ENCODE data around the gene POLR1D.
A peak's percentile ranks its signal among the peaks of the same experiment; 100 is the strongest.
"Not testable (repeated sequence)": the region's sequence is repeated elsewhere in the genome, so short reads cannot be mapped to it uniquely, and the experiment has no call there.

Gene POLR1D

DNA sequence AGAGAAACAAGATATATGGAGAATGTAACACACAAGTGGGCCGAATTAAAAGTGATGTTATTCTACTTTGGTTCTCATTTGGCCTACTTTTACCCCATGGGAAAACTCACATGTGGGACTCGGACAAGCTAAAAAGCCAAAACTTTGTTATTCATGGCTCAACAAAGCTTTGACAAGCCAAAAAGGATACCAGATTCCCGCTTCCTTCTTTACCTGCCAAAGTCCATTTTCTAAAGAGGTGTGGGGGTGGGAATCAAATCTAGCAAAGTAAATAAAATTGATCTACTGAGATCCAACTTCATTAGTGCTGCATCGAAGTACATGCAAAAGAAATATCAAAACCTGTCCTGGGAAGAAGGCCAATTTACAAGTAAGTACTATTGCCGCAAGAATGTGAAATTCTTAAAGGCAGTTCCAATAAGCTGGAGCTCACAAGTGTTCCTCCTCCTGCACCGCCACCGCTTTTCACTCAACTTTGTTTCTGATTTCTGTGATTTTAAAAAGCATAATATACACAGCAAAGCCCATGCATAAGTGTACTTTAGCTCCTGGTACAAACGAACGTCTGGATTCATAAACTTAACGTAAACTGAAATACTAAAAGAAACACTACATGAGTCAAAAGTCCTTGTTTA is 2.5 kb upstream of the POLR1D start:
- no peak for DNase-seq

DNA sequence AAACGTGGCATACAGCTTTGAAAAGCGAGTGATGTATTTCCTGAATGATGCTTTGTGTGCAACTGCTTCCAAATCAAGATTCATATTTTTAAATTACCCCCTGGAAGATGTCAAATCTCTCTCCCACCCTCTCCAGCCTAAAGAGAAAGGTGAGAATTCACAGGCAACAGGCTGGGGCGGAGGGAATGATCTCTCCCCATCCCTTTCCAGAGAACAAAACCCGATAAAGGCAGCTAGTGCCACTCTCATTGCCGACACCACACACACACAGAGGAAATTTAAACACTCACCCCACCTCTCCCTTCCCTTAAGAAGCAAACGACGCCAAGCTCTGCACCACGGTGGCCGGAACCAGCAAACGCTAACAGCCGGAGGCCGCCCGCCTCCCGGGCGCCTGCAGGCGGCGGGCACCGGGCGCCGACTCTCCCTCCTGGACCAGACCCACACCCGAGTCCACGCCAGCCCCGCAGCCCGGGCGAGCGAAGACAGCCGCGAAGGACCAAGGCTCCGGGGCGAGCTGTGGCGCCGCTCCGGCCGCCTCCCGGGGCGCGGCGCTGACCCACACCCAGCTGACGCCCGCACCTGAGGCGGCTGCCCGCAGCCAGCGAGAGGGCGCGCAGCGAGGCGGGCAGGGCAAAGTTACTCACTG is 1.8 kb upstream of the POLR1D start:
- peak; percentile 70 for DNase-seq

DNA sequence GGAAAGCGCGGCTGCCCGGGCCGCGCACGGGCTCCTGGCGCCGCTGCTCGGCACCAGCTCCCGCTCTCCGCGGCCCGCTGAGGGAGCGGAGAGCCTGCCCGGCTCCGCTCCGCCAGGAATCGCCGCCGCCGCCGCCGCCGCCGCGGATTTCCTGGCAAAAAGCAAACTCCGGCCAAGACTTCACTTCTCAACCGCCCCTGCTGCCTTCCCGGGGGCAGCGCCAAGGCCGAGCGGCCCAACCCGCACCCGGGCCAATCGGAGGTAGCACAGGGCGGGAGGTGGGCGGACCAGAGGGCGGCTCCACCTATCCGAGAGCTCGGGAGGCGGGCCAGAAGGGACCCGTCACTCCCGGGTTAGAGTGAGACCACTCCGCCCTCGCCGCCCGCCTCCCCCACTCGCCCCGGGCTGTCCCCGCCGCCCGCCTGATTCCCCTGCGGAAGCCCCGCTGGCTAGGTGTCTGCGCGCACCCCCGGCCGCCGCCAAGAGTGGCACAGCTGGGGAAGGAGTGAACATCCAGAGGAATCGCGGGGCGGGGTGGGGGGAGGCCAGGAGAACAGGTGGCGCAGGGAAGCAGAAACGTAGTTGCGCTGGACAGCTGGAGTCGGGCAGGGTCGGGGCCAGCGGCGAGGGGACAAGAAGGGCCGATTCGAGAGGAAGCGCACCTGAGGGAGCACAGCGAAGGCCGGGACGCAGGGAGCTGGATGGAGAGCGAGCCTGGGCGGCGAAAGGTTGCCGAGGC is 1.1 kb upstream of the POLR1D start, which contains the start of gene LNX2:
Gene LNX2, minus strand, starts transcription at position 153 of the 739 bp plus-strand sequence. CDS start 38,826 bp downstream, outside the sequence.
- DNase-seq: peak; percentile 98

DNA sequence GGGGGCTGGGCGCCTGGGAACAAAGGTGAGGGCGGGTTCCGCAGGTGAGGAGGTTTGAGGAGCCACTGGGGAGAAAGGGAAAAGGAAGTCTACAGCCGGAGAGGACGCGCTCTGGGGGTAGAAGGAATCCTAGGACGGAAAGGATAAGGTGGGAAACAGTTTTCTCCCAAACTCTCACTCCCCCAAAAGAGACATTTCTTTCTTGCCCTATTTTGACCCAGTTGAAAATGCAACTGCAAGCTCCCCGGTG is 651 bp upstream of the POLR1D start:
- peak; percentile 94 for DNase-seq

DNA sequence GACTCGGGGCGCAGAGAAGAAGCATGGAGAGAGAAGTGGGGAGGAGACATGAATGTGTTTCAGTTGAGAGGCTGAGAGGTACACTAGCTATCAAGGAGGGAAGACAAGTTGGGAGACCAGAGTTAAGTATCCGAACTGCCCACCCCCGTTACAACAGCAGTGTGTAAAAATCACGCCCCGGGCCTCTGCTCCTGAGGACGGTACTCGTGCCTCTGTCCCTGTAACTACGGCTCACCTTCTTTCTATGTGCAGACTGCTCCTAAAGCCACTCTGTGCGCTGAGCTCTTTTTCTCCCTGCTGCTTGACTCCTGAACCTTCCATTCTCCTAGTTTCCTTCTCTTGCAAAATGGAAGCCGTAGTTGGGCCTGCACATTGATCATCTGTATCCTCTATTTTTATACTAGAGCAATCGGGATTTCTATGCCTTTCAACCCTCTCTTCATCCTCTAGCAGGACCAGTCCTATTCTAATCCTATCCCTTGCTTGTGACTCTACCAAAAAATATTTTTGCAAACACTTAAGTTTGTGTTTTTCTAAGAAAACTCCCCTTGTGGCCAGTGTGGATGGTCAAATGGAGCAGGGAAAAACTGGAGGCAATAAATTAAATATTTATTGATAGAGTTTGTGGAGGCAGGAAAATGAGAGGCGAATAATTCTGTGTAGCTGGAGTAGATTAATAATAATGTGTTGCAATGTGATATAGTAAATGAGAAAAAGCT is 569 bp downstream of the POLR1D start:
- DNase-seq: peak; percentile 77

DNA sequence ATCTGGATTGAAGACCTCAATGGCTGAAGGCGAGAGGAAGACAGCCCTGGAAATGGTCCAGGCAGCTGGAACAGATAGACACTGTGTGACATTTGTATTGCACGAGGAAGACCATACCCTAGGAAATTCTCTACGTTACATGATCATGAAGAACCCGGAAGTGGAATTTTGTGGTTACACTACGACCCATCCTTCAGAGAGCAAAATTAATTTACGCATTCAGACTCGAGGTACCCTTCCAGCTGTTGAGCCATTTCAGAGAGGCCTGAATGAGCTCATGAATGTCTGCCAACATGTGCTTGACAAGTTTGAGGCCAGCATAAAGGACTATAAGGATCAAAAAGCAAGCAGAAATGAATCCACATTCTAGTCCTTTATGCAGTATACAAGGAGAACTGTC is 1.2 kb downstream of the POLR1D start:
- no peak for DNase-seq

DNA sequence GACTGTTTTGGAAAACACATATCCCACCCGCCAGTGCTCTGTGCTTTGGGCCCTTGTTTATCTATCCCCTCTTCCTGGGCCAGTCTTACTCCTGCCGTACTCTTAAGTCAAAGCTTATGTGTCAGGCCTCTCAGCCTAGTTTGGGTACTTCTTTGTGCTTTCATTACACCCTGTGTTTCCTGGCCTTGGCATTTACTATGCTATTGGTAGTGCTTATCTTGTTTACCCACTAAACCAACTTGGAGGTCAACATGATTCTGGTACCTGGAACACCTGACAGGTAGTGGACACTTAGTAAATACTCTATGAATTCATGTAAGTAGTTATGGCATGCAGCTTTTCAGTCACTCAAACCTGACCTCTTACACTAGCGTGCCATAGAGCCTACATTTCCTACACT is 2.4 kb downstream of the POLR1D start:
- no peak for DNase-seq

DNA sequence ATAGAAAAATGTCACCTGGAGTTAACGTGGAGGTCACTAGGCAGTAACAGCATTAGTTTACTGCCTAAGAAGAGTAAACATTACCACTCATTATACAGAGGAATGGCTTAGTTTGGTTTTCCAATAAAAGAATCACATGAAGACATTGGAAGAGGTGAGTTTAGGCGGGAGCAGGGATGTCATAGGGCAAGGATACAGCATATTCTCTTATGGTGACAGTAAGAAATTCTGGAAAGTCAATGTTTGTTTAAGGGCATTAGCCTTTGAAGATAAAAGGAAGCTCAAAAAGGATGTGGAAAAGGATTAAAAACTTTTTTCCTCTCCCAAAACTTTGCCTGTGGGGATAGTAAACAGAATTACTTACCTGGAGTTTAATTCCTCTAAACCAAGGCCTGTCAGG is 4.1 kb downstream of the POLR1D start:
- no peak for DNase-seq

DNA sequence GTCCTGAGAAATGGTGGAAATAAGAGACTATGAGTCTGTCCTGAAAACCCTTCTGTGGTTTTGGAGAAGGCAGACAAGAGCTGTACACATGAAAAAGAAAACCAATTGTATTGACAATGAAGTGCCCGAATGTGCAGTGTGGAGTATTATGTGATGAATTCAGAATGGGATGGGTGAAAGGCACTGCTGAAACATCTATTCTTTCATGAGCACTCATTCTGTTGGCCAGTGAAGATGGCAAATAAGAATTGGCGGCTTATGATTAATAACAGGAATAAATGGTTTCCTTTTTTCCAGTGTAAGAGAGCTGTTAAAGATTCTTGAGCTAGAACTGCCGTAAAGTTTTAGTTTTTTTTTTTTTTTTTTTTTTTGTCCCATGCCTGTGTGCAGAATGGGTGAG is 5.7 kb downstream of the POLR1D start:
- DNase-seq: no peak

DNA sequence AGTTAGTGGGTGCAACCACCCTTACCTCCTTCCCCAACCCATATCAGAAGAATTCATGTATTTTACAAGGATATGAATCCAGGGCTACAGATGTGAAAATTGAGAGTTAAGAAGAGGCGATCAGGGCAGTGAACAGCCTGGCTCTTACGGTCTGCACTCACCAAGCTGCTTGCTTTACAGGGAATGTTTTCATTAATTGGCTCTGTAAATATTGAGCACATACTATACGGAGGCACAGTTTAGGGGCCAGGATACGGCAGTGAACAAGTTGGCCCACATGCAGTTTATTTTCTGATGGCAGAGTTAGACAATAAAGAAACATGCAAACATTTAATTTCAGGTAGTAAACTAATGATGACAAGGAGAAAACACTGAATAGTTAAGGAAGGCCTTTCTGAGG is 6.4 kb downstream of the POLR1D start:
- DNase-seq: peak; percentile 27

DNA sequence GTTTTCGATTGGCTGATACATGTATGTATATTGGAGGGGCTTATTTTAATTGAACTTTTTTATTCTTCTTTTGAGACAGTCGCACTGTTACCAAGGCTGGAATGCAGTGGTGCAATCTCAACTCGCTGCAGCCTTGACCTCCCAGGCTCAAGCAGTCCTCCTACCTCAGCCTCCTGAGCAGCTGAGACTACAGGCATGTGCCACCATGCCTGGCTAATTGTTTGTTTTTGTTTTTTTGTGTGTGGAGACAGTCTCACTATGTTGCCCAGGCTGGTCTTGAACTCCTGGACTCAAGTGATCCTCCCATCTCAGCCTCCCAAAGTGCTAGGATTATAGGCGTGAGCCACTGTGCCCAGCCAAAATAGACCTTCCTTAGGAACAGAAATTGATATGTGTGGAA is 7.1 kb downstream of the POLR1D start:
- DNase-seq: not testable (repeated sequence)

DNA sequence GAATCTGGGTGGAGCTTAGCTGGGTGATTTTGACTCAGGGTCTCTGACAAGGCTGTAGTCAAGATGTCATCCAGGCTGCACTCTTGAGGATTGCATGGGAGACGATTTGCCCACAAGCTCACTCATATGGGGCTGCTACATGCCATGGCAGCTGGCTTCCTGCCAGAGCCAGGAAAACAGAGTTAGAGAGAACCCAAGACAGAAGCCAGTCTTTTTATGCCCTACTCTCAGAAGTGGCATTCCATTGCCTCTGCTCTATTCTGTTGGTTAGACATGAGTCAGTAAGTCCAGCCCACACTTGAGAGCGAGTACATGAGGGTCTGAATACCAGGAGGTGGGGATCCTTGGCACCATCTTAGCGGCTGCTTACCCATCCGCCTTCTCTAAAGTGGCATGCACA is 9.5 kb downstream of the POLR1D start:
- DNase-seq: no peak

DNA sequence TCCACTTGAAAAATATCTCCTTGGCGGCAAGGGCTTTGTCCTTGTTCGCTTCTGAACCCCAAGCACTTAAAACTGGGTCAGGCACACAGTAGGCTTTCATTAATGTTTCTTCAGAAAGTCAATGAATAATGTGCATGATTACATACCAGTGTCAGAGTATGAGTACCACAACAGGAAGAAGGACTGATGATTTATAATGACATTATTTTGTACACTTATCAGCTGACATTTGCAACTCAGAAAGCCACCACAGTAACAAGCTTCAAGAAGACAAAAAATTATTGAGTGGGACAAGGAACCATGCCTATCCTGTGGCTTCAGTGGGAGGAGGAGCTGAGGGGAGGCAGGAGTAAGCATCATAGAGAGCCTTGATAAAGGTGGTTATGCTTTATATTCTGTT is 10.0 kb downstream of the POLR1D start:
- no peak for DNase-seq

DNA sequence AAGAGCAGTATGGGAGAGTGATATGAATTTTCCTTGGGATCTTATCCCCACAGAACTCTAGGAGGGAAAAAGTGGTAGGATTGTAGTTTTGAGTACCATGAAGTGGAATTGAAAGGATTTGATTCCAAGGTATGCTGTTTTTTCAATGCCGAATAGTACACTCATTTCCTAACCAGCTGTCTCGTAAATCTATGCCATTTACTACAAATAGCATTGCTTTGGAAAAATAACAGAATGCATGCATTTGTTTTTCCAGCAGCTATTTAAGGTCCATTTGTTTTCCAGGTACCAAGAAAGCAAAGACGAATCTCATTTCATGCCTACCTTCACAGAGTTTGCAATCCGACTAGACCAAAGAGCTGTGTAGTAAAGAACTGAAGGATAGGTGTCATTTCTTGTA is 10.5 kb downstream of the POLR1D start:
- DNase-seq: no peak

DNA sequence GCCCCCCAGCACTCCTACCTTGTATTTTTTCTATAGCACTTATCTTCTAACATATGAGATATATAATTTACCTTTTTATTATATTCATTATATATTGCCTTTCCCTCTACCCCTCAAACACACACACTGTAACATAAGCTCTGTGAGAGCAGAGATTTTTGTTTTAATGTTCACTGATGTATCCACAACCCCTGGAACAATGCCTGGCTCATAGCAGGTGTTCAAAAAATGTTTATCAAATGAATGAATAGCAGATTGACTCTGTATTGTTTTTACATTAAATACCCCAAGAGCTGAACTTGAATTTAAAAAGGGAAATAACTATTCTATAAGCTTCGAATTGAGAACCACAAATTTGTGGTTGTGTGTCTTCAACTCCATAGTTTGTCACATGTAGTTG is 11.0 kb downstream of the POLR1D start:
- DNase-seq: no peak

DNA sequence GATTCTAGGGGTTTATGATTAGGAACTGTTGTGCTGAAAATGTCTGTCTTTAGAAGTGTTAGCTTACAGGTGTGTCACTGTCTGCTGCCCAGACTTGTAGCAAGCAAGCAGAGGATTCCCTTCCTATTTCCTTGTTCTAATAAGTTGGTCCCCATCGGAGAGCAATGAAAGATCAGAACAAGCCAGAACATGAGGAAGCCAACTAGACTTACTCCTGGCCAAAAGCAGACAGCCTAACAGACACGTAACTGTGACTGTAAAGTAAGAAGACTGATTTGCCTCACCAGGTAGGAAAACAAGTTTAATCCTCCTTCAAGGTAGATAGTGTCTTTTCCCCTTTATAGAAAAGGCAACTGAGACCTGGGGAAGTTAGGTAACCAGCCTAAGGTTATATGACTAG is 12.5 kb downstream of the POLR1D start:
- no peak for DNase-seq

DNA sequence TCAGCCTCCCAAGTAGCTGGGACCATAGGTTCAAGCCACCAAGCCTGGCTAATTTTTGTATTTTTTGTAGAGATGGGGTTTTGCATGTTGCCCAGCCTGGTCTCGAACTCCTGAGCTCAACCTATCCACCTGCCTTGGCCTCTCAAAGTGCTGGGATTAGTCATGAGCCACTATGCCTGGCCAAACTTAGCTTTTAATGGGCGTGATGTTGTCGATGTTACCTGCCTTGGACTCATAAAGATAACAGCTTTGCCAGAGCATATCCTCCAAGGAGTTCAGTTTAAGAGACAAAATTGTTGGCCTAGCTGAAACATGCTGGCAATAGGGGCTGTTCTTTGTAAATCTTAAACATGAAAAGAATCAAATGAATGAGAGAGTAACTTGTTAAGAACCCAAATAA is 13.1 kb downstream of the POLR1D start:
- DNase-seq: no peak

DNA sequence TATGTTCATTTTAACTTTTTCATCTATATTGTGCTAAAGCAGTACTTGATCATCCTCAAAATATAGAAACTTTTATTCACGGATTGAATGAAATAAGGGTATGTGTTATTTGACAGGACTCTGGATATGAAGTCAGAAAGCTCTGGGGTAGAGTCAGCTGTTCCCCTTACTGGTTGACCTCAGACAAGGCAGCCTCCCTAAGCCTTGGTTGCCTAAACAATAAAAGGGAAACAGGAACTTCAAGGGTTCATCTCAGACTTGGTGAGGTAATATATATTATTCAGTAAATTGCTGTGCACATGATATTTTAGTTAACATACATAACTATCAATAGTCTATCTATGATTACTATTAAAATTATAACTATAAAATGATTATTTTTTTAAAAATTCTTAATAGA is 13.6 kb downstream of the POLR1D start:
- no peak for DNase-seq

DNA sequence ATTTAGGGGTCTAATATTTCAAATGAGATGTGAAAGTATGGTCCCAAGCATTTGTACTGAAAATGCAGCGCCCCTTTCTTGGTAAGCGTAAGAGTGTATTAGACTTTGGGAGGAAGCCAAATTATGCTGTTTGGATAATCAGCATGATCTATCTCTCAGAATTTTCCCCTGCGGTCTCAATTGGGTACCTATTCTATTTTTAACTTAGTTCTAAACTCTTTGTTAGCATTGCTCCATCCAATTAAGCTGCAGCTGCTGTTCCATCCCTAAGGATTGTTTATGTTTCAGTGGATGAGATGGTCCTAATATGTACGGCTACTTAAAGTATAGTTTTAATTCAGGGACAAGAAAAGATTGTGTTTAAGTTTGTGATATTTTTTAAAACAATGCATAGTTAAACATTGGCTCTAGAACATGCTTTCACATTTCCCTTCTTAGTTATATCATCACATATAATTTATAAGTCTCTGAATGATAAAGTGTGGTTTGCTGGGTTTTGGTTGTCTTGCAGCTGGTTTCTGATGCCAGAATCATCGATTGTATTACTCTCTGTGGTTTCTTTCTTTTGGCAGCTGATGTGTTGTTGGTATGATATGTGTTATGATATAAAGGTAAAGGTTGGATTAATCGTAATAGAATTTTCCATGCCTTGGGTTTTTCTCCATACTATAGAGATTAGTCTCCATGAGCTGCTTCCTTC is 15.0 kb downstream of the POLR1D start:
- DNase-seq: peak; percentile 86

DNA sequence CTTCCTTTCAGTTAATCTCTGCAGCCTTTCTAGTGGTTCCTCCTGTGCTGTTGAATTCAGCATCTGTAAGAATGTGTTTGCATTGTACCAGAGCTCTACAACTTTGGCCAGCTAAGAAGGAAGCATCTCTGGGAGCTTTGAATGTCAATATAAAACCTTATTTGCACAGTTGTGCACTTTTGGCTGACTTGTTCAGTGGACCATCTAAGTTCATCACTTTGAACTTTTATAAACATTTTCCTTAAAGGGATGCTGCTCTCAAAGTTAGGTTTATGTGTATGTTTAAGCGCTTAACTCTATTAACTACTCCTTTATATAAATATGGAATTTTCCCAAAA is 15.6 kb downstream of the POLR1D start:
- no peak for DNase-seq

DNA sequence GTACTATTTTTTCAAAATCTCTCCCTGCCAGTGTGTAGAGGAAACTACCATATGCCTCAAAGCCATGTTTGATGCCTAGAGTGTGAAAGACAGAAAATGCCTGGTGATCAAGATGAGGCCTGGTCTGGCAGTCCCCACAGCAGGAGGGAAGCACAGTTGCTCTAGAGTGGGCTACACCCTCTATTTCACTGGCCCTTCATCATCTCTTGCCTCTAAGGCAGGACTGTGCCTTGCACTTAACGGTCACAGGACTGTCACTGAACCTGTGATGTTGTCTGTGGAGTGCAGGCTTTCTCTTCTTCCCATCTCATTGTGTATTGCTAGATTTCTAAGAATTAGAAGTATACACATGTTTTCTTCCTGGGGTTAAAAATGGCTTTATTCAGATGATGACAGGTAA is 16.3 kb downstream of the POLR1D start:
- no peak for DNase-seq

DNA sequence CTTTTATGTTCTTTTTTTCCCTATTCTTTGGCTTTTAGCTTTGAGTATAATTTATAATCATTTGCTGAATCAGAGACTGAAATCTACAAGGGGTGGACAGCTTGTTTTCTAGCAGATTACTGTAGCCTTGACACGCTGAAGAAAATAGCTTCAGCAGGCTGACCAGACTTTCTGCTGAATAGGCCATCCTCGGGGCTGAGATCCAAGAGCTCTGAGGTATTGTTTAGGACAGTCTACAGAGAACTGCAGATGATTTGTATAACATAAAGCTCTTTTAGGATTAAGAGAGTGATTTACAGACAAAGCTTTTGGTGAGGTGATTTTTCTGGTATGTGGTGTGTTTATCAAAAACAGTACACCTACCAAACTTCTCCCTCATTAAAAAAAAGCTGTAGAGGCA is 16.8 kb downstream of the POLR1D start:
- no peak for DNase-seq

DNA sequence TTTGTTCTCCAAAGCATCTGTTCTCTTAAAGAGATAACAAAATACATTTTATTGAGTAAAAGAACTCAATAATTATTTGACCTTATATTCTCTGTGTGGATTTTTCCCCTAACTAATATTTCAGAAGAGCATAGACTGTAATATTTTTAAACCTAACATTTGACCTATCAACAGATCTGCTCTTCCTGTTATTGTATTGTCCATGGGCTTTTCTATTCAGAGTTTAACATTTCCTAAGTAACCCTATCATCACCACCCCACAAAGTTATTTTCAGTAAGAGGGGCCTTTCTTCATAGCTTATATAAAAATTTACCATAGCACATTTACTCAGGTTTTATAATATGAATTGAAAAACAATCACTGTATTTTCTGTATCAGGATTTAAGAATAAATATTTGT is 17.5 kb downstream of the POLR1D start:
- no peak for DNase-seq
